ENCODE measurements around the gene SDF2. TPM values are rescaled to one million over a fixed set of nuclear protein-coding genes. Genes with fewer than 3 reads are reported as not detected.

The SDF2 gene
- total and polyA plus RNA-seq, 11 donors, result 19.6 to 58.6 (median 34.2) TPM

GRCh38 chr17:28657756-28658155, 4.0 kb downstream of the SDF2 start:
- 92 to 94% (median 93%) methylated on average over 5 of the region's 5 CpGs for WGBS, 4 donors
- no peaks in the 10 kb centered on the region for H3K9me3 ChIP-seq
- TF ChIP-seq POLR2A (IDR thresholded peaks at IDR 0.05) (no peak), CTCF (IDR thresholded peaks at IDR 0.05) (no peak)
- H3K36me3 ChIP-seq, result peaks cover 0 to 60% (median 51%) of the 10 kb centered on the region in 9 donors
- intact Hi-C loops (cut with DNase I), result no loop called here
- DNase-seq, result no peak
- H3K4me3 ChIP-seq, result no peak overlapping the region
- ATAC-seq, result no peak
- H3K27me3 ChIP-seq, result no peaks in the 10 kb centered on the region
- peaks cover 0 to 18% (median 13%) of the 10 kb centered on the region in 12 donors for H3K4me1 ChIP-seq
- H3K27ac ChIP-seq, result no peak overlapping the region

- Histone ChIP-seq H3K4me3 (no peak overlapping the region), H3K4me1 (peaks cover 0 to 2% (median 0%) of the 10 kb centered on the region in 12 donors), H3K27me3 (no peaks in the 10 kb centered on the region), H3K9me3 (no peaks in the 10 kb centered on the region), H3K36me3 (peaks cover 0 to 85% (median 76%) of the 10 kb centered on the region in 9 donors), H3K27ac (no peak overlapping the region)
- ATAC-seq (peak in 1 of 4 donors; percentile 13), DNase-seq (no peak)
- intact Hi-C loops (cut with DNase I), result no loop called here
- WGBS, 4 donors, result 92 to 95% (median 93%) methylated on average over 5 of the region's 5 CpGs
- TF ChIP-seq POLR2A (IDR thresholded peaks at IDR 0.05) (no peak), CTCF (IDR thresholded peaks at IDR 0.05) (no peak)
Measured at GRCh38 chr17:28655160-28655559, 6.5 kb downstream of the SDF2 start.

GRCh38 chr17:28648698-28649097, 13.0 kb downstream of the SDF2 start:
- H3K27ac ChIP-seq, result peak overlapping the region in 8 of 12 donors; percentile 30 to 98 (median 38)
- intact Hi-C loops (cut with DNase I), result loop anchor here in 3 of 10 donors (5.0 kb wide), 3 partner anchors 64 to 76 kb away; partner anchors contain the start of genes PIGS (in 1 of the 3), PROCA1 (in 1 of the 3), RAB34 (in 1 of the 3) and RPL23A (in 1 of the 3)
- H3K4me1 ChIP-seq, result peaks cover 4 to 48% (median 26%) of the 10 kb centered on the region in 12 donors
- no peak overlapping the region for H3K4me3 ChIP-seq
- peak; percentile 6 to 40 (median 16) for ATAC-seq
- no peaks in the 10 kb centered on the region for H3K27me3 ChIP-seq
- TF ChIP-seq POLR2A (IDR thresholded peaks at IDR 0.05) (no peak), CTCF (IDR thresholded peaks at IDR 0.05) (no peak)
- H3K9me3 ChIP-seq, result no peaks in the 10 kb centered on the region
- WGBS, 4 donors, result 56 to 78% (median 58%) methylated on average over 2 of the region's 2 CpGs
- peaks cover 0 to 60% (median 53%) of the 10 kb centered on the region in 9 donors for H3K36me3 ChIP-seq
- peak in 4 of 5 donors; percentile 21 to 66 (median 50) for DNase-seq

- intact Hi-C loops (cut with DNase I), result loop anchor here in 3 of 10 donors (5.0 kb wide), 3 partner anchors 66 to 74 kb away; partner anchors contain the start of genes PIGS (in 1 of the 3), PROCA1 (in 1 of the 3), RAB34 (in 1 of the 3) and RPL23A (in 1 of the 3)
- Histone ChIP-seq H3K4me3 (peak overlapping the region in 10 of 12 donors; percentile 21 to 92 (median 86)), H3K36me3 (peaks cover 0 to 61% (median 50%) of the 10 kb centered on the region in 9 donors), H3K27ac (peak overlapping the region; percentile 33 to 98 (median 94)), H3K9me3 (no peaks in the 10 kb centered on the region), H3K4me1 (peaks cover 4 to 60% (median 33%) of the 10 kb centered on the region in 12 donors), H3K27me3 (no peaks in the 10 kb centered on the region)
- TF ChIP-seq CTCF (IDR thresholded peaks at IDR 0.05), result no peak
- TF ChIP-seq POLR2A (IDR thresholded peaks at IDR 0.05), result no peak
- DNase-seq, result no peak
- no peak for ATAC-seq
- WGBS, 4 donors, result 62 to 67% (median 66%) methylated on average over 12 of the region's 12 CpGs
Measured at GRCh38 chr17:28646039-28646754, 15.5 kb downstream of the SDF2 start.

Data from heart left ventricle (tissue), 16 donors.